ENCODE measurements around the gene KCNMA1. TPM values are rescaled to one million over a fixed set of nuclear protein-coding genes. Genes with fewer than 3 reads are reported as not detected.

KCNMA1 gene
- total and polyA plus RNA-seq, 2 donors from 2014 or later = 4.2 to 8.9 TPM

GRCh38 chr10:77037735-77038403 is 599.7 kb downstream of the KCNMA1 start:
- no peak for FAIRE-seq
- no peaks in the 10 kb centered on the region for H3K36me3 ChIP-seq (ENCODE audit: control insufficient read depth in 2 of 3, insufficient read depth in 3 of 3, low read length in 3 of 3)
- intact Hi-C loops (cut with DNase I) = no loop called here

GRCh38 chr10:77036993-77037734 is 600.4 kb downstream of the KCNMA1 start:
- intact Hi-C loops (cut with DNase I) = no loop called here
- DNase-seq (peak in 2 of 5 donors; percentile 41 to 60), FAIRE-seq (no peak)
- Histone ChIP-seq H3K36me3 (ENCODE audit: control insufficient read depth in 2 of 3, insufficient read depth in 3 of 3, low read length in 3 of 3) (no peaks in the 10 kb centered on the region), H3K27me3 (ENCODE audit: control insufficient read depth, insufficient read depth, low read length) (no peaks in the 10 kb centered on the region), H3K9ac (ENCODE audit: low read length in 3 of 3) (no peak overlapping the region), H3K27ac (ENCODE audit: low read depth in 2 of 2, low read length in 2 of 2) (no peak overlapping the region), H3K4me3 (ENCODE audit: low read length in 3 of 3) (no peak overlapping the region), H3K4me1 (ENCODE audit: control insufficient read depth in 2 of 3, insufficient read depth in 2 of 3, low read depth in 1 of 3, low read length in 3 of 3) (no peaks in the 10 kb centered on the region), H3K9me3 (ENCODE audit: control insufficient read depth in 2 of 3, insufficient read depth in 1 of 3, low read length in 3 of 3) (no peaks in the 10 kb centered on the region)
- TF ChIP-seq CTCF (IDR thresholded peaks at IDR 0.05; ENCODE audit: borderline replicate concordance, extremely low read depth, insufficient read depth) = peak; percentile 21

More at GRCh38 chr10:77037735-77038403, 599.7 kb downstream of the KCNMA1 start:
- no peak overlapping the region for H3K4me3 ChIP-seq (ENCODE audit: low read length in 3 of 3)
- no peaks in the 10 kb centered on the region for H3K9me3 ChIP-seq (ENCODE audit: control insufficient read depth in 2 of 3, insufficient read depth in 1 of 3, low read length in 3 of 3)
- H3K27me3 ChIP-seq (ENCODE audit: control insufficient read depth, insufficient read depth, low read length) = no peaks in the 10 kb centered on the region
- TF ChIP-seq CTCF (IDR thresholded peaks at IDR 0.05; ENCODE audit: borderline replicate concordance, extremely low read depth, insufficient read depth) = no peak
- H3K4me1 ChIP-seq (ENCODE audit: control insufficient read depth in 2 of 3, insufficient read depth in 2 of 3, low read depth in 1 of 3, low read length in 3 of 3) = no peaks in the 10 kb centered on the region
- peak in 2 of 5 donors; percentile 25 to 36 for DNase-seq
- no peak overlapping the region for H3K27ac ChIP-seq (ENCODE audit: low read depth in 2 of 2, low read length in 2 of 2)
- no peak overlapping the region for H3K9ac ChIP-seq (ENCODE audit: low read length in 3 of 3)

GRCh38 chr10:77036276-77036675 is 601.3 kb downstream of the KCNMA1 start:
- FAIRE-seq = no peak
- intact Hi-C loops (cut with DNase I) = no loop called here
- no peak for TF ChIP-seq CTCF (IDR thresholded peaks at IDR 0.05; ENCODE audit: borderline replicate concordance, extremely low read depth, insufficient read depth)
- H3K4me3 ChIP-seq (ENCODE audit: low read length in 3 of 3) = no peak overlapping the region
- DNase-seq = no peak
- no peaks in the 10 kb centered on the region for H3K27me3 ChIP-seq (ENCODE audit: control insufficient read depth, insufficient read depth, low read length)
- H3K27ac ChIP-seq (ENCODE audit: low read depth in 2 of 2, low read length in 2 of 2) = no peak overlapping the region
- no peaks in the 10 kb centered on the region for H3K36me3 ChIP-seq (ENCODE audit: control insufficient read depth in 2 of 3, insufficient read depth in 3 of 3, low read length in 3 of 3)
- H3K4me1 ChIP-seq (ENCODE audit: control insufficient read depth in 2 of 3, insufficient read depth in 2 of 3, low read depth in 1 of 3, low read length in 3 of 3) = no peaks in the 10 kb centered on the region
- H3K9ac ChIP-seq (ENCODE audit: low read length in 3 of 3) = no peak overlapping the region
- H3K9me3 ChIP-seq (ENCODE audit: control insufficient read depth in 2 of 3, insufficient read depth in 1 of 3, low read length in 3 of 3) = no peaks in the 10 kb centered on the region

Data from kidney (tissue), 14 donors.